Measurements from ENCODE around the gene BMPR1A. TPM values are rescaled to one million over a fixed set of nuclear protein-coding genes. Genes with fewer than 3 reads are reported as not detected.

The BMPR1A gene
- total and polyA plus RNA-seq, 4 donors = 2.2 to 16.0 (median 8.9) TPM

GRCh38 chr10:86765548-86765947, 9.1 kb downstream of the BMPR1A start (continued):
- TF ChIP-seq HNF4A (conservative IDR thresholded peaks at IDR 0.05) (no peak), YY1 (IDR thresholded peaks at IDR 0.05) (no peak), RAD21 (IDR thresholded peaks at IDR 0.05) (no peak)
- TF ChIP-seq, protein P1, sequence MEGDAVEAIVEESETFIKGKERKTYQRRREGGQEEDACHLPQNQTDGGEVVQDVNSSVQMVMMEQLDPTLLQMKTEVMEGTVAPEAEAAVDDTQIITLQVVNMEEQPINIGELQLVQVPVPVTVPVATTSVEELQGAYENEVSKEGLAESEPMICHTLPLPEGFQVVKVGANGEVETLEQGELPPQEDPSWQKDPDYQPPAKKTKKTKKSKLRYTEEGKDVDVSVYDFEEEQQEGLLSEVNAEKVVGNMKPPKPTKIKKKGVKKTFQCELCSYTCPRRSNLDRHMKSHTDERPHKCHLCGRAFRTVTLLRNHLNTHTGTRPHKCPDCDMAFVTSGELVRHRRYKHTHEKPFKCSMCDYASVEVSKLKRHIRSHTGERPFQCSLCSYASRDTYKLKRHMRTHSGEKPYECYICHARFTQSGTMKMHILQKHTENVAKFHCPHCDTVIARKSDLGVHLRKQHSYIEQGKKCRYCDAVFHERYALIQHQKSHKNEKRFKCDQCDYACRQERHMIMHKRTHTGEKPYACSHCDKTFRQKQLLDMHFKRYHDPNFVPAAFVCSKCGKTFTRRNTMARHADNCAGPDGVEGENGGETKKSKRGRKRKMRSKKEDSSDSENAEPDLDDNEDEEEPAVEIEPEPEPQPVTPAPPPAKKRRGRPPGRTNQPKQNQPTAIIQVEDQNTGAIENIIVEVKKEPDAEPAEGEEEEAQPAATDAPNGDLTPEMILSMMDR (IDR thresholded peaks at IDR 0.05; ENCODE audit: low read depth, low read length, missing input control) = no peak

DNA sequence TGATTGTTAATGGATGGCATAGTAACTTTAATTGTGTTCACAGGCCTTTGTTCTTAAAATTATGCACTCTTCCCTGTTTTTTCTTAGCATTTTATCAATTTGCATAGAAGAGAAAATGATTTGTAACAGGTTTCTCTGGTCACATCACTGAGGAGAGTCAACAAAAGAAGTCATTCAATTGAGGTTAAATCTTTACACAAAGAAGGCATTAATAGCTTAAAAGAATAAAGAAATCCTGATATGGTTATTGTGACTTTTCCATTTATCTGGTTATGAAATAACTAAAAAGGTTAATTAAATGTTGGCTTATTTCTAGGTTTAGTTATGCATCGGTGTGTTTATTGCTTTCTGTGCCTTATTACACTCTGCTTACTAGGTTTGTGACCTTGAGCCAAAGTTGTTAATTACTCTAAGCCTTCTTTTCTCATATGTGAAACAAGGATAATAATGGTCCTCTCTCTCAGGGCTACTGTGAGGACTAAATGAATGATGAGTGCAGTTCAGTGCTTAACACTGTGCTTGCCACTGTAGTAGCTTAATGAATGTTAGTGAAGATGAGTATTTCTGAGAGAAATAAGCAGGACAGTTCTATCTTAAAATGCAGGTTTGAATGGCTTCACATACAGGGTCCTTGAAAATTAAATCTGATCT, 12.1 kb downstream of the BMPR1A start:
- Histone ChIP-seq H3K9ac (ENCODE audit: low read depth in 1 of 2, low read length in 2 of 2) (no peak overlapping the region), H3K4me3 (ENCODE audit: low read depth in 1 of 3, low read length in 3 of 3) (no peak overlapping the region), H3K9me3 (ENCODE audit: control insufficient read depth in 4 of 4, low read length in 3 of 4) (no peaks in the 10 kb centered on the region), H3K27me3 (ENCODE audit: control insufficient read depth in 4 of 4, insufficient read depth in 4 of 4, low read length in 3 of 4) (no peaks in the 10 kb centered on the region), H3K36me3 (ENCODE audit: control insufficient read depth in 4 of 4, insufficient read depth in 3 of 4, low read depth in 1 of 4, low read length in 3 of 4) (no peaks in the 10 kb centered on the region), H3K27ac (ENCODE audit: low read depth in 1 of 2, low read length in 2 of 2) (no peak overlapping the region), H3K4me1 (ENCODE audit: control insufficient read depth in 4 of 4, insufficient read depth in 4 of 4, low read length in 3 of 4) (peaks cover 0 to 5% (median 2%) of the 10 kb centered on the region in 4 donors)
- DNase-seq (ENCODE audit: low spot score) = no peak
- TF ChIP-seq RXRA (IDR thresholded peaks at IDR 0.05) (no peak), TAF1 (conservative IDR thresholded peaks at IDR 0.05) (no peak), JUND (IDR thresholded peaks at IDR 0.05) (no peak), GABPA (IDR thresholded peaks at IDR 0.05 in 1 of 2, conservative IDR thresholded peaks at IDR 0.05 in 1 of 2) (no peak), FOXA1 (IDR thresholded peaks at IDR 0.05) (no peak), RAD21 (IDR thresholded peaks at IDR 0.05) (no peak), ATF3 (IDR thresholded peaks at IDR 0.05) (no peak), FOXA2 (IDR thresholded peaks at IDR 0.05) (no peak), HNF4A (conservative IDR thresholded peaks at IDR 0.05) (no peak), NR2F2 (IDR thresholded peaks at IDR 0.05) (no peak), MAX (IDR thresholded peaks at IDR 0.05) (no peak), EGR1 (IDR thresholded peaks at IDR 0.05; ENCODE audit: low read depth in 2 of 2) (no peak), HNF4G (IDR thresholded peaks at IDR 0.05) (no peak), SP1 (IDR thresholded peaks at IDR 0.05) (no peak), YY1 (IDR thresholded peaks at IDR 0.05) (no peak), REST (IDR thresholded peaks at IDR 0.05) (no peak)
- TF ChIP-seq, protein P2, sequence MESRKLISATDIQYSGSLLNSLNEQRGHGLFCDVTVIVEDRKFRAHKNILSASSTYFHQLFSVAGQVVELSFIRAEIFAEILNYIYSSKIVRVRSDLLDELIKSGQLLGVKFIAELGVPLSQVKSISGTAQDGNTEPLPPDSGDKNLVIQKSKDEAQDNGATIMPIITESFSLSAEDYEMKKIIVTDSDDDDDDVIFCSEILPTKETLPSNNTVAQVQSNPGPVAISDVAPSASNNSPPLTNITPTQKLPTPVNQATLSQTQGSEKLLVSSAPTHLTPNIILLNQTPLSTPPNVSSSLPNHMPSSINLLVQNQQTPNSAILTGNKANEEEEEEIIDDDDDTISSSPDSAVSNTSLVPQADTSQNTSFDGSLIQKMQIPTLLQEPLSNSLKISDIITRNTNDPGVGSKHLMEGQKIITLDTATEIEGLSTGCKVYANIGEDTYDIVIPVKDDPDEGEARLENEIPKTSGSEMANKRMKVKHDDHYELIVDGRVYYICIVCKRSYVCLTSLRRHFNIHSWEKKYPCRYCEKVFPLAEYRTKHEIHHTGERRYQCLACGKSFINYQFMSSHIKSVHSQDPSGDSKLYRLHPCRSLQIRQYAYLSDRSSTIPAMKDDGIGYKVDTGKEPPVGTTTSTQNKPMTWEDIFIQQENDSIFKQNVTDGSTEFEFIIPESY (IDR thresholded peaks at IDR 0.05) = no peak
- TF ChIP-seq, protein P1 (IDR thresholded peaks at IDR 0.05; ENCODE audit: low read depth, low read length, missing input control) = no peak
- WGBS = 84% methylated on average over 1 of the region's 1 CpG
